ENCODE data around the gene MAPK1.

DNA sequence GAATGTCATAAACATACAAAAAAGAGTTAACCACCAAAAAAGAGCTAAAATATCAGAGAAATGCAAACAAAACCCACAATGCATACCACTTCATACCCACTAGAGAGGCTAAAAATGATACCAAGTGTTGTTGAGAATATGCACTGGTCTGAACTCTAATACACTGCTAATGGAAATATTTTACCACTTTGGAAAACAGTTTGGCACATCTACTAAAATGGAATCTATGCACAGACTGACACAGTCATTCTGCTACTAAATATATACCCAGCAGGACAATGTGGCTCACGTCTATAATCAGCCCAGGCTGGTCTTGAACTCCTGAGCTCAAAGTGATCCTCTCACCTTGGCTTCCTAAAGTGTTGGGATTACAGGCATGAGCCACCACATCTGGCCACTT is 18.0 kb downstream of the MAPK1 start:
- TF ChIP-seq, protein P1, sequence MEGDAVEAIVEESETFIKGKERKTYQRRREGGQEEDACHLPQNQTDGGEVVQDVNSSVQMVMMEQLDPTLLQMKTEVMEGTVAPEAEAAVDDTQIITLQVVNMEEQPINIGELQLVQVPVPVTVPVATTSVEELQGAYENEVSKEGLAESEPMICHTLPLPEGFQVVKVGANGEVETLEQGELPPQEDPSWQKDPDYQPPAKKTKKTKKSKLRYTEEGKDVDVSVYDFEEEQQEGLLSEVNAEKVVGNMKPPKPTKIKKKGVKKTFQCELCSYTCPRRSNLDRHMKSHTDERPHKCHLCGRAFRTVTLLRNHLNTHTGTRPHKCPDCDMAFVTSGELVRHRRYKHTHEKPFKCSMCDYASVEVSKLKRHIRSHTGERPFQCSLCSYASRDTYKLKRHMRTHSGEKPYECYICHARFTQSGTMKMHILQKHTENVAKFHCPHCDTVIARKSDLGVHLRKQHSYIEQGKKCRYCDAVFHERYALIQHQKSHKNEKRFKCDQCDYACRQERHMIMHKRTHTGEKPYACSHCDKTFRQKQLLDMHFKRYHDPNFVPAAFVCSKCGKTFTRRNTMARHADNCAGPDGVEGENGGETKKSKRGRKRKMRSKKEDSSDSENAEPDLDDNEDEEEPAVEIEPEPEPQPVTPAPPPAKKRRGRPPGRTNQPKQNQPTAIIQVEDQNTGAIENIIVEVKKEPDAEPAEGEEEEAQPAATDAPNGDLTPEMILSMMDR (IDR thresholded peaks at IDR 0.05), result no peak
- no peak for TF ChIP-seq POLR2AphosphoS5 (IDR thresholded peaks at IDR 0.05; ENCODE audit: low read depth, low read length)
